ENCODE measurements around the gene ZNF862. TPM values are rescaled to one million over a fixed set of nuclear protein-coding genes. Genes with fewer than 3 reads are reported as not detected.

The ZNF862 gene
- polyA plus RNA-seq, 3 donors: 1.3 to 18.4 (median 2.7) TPM

- H3K9me3 ChIP-seq (replicated peaks in 1 of 2; ENCODE audit: control insufficient read depth in 1 of 2, insufficient read depth in 1 of 2, low read length in 2 of 2): no peaks in the 10 kb centered on the region
- H3K4me2 ChIP-seq (replicated peaks; ENCODE audit: extremely low read depth, low read length, poor library complexity, severe bottlenecking): no peak overlapping the region
- Mint-ChIP-seq H3K4me3 (no peak overlapping the region), H3K9me3 (peaks cover 0 to 1% (median 0%) of the 10 kb centered on the region in 7 donors), H3K4me1 (peaks cover 19% of the 10 kb centered on the region), H3K36me3 (peaks cover 26 to 34% of the 10 kb centered on the region in 2 donors), H3K27me3 (ENCODE audit: low read depth in 3 of 3) (peaks cover 0 to 5% (median 2%) of the 10 kb centered on the region in 3 donors), H3K27ac (no peak overlapping the region)
- TF ChIP-seq CTCF (IDR thresholded peaks at IDR 0.05): no peak
- no peak overlapping the region for H3K9ac ChIP-seq (ENCODE audit: insufficient read depth, low read length, poor library complexity, severe bottlenecking)
- no peak overlapping the region for H2AFZ ChIP-seq (ENCODE audit: insufficient read depth, low read depth, low read length, poor library complexity, severe bottlenecking)
- H3K4me3 ChIP-seq (replicated peaks in 1 of 3; ENCODE audit: low read depth in 2 of 3, low read length in 3 of 3): no peak overlapping the region
- H3K4me1 ChIP-seq (ENCODE audit: control insufficient read depth in 1 of 2, insufficient read depth in 2 of 2, low read length in 2 of 2): peaks cover 12 to 16% of the 10 kb centered on the region in 2 donors
- H3K79me2 ChIP-seq (ENCODE audit: insufficient read depth, low read length): no peaks in the 10 kb centered on the region
- 100% methylated on average over 1 of the region's 6 CpGs for WGBS (ENCODE audit: insufficient coverage)
- no peak overlapping the region for H3K27ac ChIP-seq (ENCODE audit: low read depth in 1 of 2, low read length in 2 of 2)
- H3K27me3 ChIP-seq (ENCODE audit: control insufficient read depth in 2 of 2, insufficient read depth in 2 of 2, low read length in 2 of 2): no peaks in the 10 kb centered on the region
- peaks cover 12 to 32% of the 10 kb centered on the region in 2 donors for H3K36me3 ChIP-seq (replicated peaks in 1 of 2; ENCODE audit: control insufficient read depth in 1 of 2, insufficient read depth in 2 of 2, low read length in 2 of 2)
- H4K20me1 ChIP-seq (ENCODE audit: insufficient read depth, low read length): no peaks in the 10 kb centered on the region
- DNase-seq: no peak
- intact Hi-C loops (cut with micrococcal nuclease): no loop called here
These were observed 11.0 kb downstream of the ZNF862 start for GRCh38 chr7:149849174-149849573.

DNA sequence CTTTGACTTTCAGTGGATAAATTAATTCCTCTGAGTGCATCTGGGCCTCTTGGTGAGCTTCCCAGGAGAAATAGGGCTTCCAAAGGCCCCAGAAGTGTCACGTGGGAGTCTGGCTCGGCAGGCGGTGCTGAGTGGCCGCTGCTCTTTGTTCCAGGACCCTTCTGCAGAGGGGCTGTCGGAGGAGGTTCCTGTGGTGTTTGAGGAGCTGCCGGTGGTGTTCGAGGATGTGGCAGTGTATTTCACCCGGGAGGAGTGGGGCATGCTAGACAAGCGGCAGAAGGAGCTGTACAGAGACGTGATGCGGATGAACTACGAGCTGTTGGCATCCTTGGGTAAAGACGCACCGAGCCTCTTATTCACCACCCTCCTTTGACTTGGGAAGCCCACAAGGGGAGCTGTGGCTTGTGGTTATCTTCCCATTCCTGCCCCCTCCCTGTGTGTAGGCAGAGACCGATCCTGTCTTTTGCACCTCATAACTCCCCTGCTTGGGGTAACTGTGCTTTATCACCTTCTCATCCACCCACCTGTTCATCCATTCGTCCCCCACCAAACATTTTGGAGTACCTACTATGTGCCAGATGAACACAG lies 11.9 kb downstream of the ZNF862 start:
- no peaks in the 10 kb centered on the region for H4K20me1 ChIP-seq (ENCODE audit: insufficient read depth, low read length)
- H3K36me3 Mint-ChIP-seq: peaks cover 26 to 34% of the 10 kb centered on the region in 2 donors
- peaks cover 0 to 5% (median 2%) of the 10 kb centered on the region in 3 donors for H3K27me3 Mint-ChIP-seq (ENCODE audit: low read depth in 3 of 3)
- H3K9me3 ChIP-seq (replicated peaks in 1 of 2; ENCODE audit: control insufficient read depth in 1 of 2, insufficient read depth in 1 of 2, low read length in 2 of 2): no peaks in the 10 kb centered on the region
- no peak overlapping the region for H3K4me2 ChIP-seq (replicated peaks; ENCODE audit: extremely low read depth, low read length, poor library complexity, severe bottlenecking)
- peaks cover 0 to 1% (median 0%) of the 10 kb centered on the region in 7 donors for H3K9me3 Mint-ChIP-seq
- intact Hi-C loops (cut with micrococcal nuclease): no loop called here
- no peak overlapping the region for H3K27ac ChIP-seq (ENCODE audit: low read depth in 1 of 2, low read length in 2 of 2)
- no peaks in the 10 kb centered on the region for H3K27me3 ChIP-seq (ENCODE audit: control insufficient read depth in 2 of 2, insufficient read depth in 2 of 2, low read length in 2 of 2)
- peaks cover 12 to 32% of the 10 kb centered on the region in 2 donors for H3K36me3 ChIP-seq (replicated peaks in 1 of 2; ENCODE audit: control insufficient read depth in 1 of 2, insufficient read depth in 2 of 2, low read length in 2 of 2)
- no peak overlapping the region for H3K9ac ChIP-seq (ENCODE audit: insufficient read depth, low read length, poor library complexity, severe bottlenecking)
- H3K4me1 Mint-ChIP-seq: peaks cover 14% of the 10 kb centered on the region
- H2AFZ ChIP-seq (ENCODE audit: insufficient read depth, low read depth, low read length, poor library complexity, severe bottlenecking): no peak overlapping the region
- no peak overlapping the region for H3K4me3 Mint-ChIP-seq
- DNase-seq: no peak
- H3K79me2 ChIP-seq (ENCODE audit: insufficient read depth, low read length): no peaks in the 10 kb centered on the region
- H3K4me1 ChIP-seq (ENCODE audit: control insufficient read depth in 1 of 2, insufficient read depth in 2 of 2, low read length in 2 of 2): peaks cover 9 to 10% of the 10 kb centered on the region in 2 donors
- no peak overlapping the region for H3K4me3 ChIP-seq (replicated peaks in 1 of 3; ENCODE audit: low read depth in 2 of 3, low read length in 3 of 3)
- H3K27ac Mint-ChIP-seq: peak overlapping the region in 1 of 7 donors; percentile 2
- no peak for TF ChIP-seq CTCF (IDR thresholded peaks at IDR 0.05)
- 88% methylated on average over 11 of the region's 16 CpGs for WGBS (ENCODE audit: insufficient coverage)

All from CD14-positive monocyte (primary cell).